ENCODE data around the gene CCDC141.
"Not testable (repeated sequence)": the region's sequence is repeated elsewhere in the genome, so short reads cannot be mapped to it uniquely, and the experiment has no call there.

The CCDC141 gene

GRCh38 chr2:179049546-179050311, at the start of gene CCDC141:
CCDC141 (minus strand) TSS chr2:179050137; CDS start chr2:179049941, 196 bp downstream.
- in situ Hi-C loops (cut with HindIII; ENCODE audit: low sequenced_read_pairs) = no loop called here

GRCh38 chr2:179098080-179098689, 48.2 kb upstream of the CCDC141 start:
- in situ Hi-C loops (cut with HindIII; ENCODE audit: low sequenced_read_pairs) = no loop called here

GRCh38 chr2:179097131-179097530, 47.2 kb upstream of the CCDC141 start:
- in situ Hi-C loops (cut with HindIII; ENCODE audit: low sequenced_read_pairs) = no loop called here

GRCh38 chr2:179096090-179096489, 46.2 kb upstream of the CCDC141 start:
- in situ Hi-C loops (cut with HindIII; ENCODE audit: low sequenced_read_pairs) = no loop called here

- in situ Hi-C loops (cut with HindIII; ENCODE audit: low sequenced_read_pairs) = not testable (repeated sequence)
Measured at GRCh38 chr2:179092912-179093311, 43.0 kb upstream of the CCDC141 start.

GRCh38 chr2:179082697-179083096, 32.8 kb upstream of the CCDC141 start:
- in situ Hi-C loops (cut with HindIII; ENCODE audit: low sequenced_read_pairs) = no loop called here

- in situ Hi-C loops (cut with HindIII; ENCODE audit: low sequenced_read_pairs) = no loop called here
Measured at GRCh38 chr2:179081954-179082353, 32.0 kb upstream of the CCDC141 start.

- in situ Hi-C loops (cut with HindIII; ENCODE audit: low sequenced_read_pairs) = no loop called here
Measured at GRCh38 chr2:179072527-179072926, 22.6 kb upstream of the CCDC141 start.

GRCh38 chr2:179071810-179072355, 21.9 kb upstream of the CCDC141 start:
- in situ Hi-C loops (cut with HindIII; ENCODE audit: low sequenced_read_pairs) = no loop called here

GRCh38 chr2:179070895-179071294, 21.0 kb upstream of the CCDC141 start:
- in situ Hi-C loops (cut with HindIII; ENCODE audit: low sequenced_read_pairs) = no loop called here

GRCh38 chr2:179069685-179070084, 19.7 kb upstream of the CCDC141 start:
- in situ Hi-C loops (cut with HindIII; ENCODE audit: low sequenced_read_pairs) = no loop called here

- in situ Hi-C loops (cut with HindIII; ENCODE audit: low sequenced_read_pairs) = no loop called here
Measured at GRCh38 chr2:179068991-179069643, 19.2 kb upstream of the CCDC141 start.

GRCh38 chr2:179059026-179059700, 9.2 kb upstream of the CCDC141 start:
- in situ Hi-C loops (cut with HindIII; ENCODE audit: low sequenced_read_pairs) = no loop called here

- in situ Hi-C loops (cut with HindIII; ENCODE audit: low sequenced_read_pairs) = no loop called here
Measured at GRCh38 chr2:179057737-179058136, 7.8 kb upstream of the CCDC141 start.

GRCh38 chr2:179053568-179053967, 3.6 kb upstream of the CCDC141 start:
- in situ Hi-C loops (cut with HindIII; ENCODE audit: low sequenced_read_pairs) = not testable (repeated sequence)

GRCh38 chr2:179051250-179051649, 1.3 kb upstream of the CCDC141 start:
- in situ Hi-C loops (cut with HindIII; ENCODE audit: low sequenced_read_pairs) = no loop called here

- in situ Hi-C loops (cut with HindIII; ENCODE audit: low sequenced_read_pairs) = no loop called here
Measured at GRCh38 chr2:179050755-179051154, 818 bp upstream of the CCDC141 start.

GRCh38 chr2:179049203-179049545, 763 bp downstream of the CCDC141 start:
- in situ Hi-C loops (cut with HindIII; ENCODE audit: low sequenced_read_pairs) = no loop called here

GRCh38 chr2:179048099-179048498, 1.8 kb downstream of the CCDC141 start:
- in situ Hi-C loops (cut with HindIII; ENCODE audit: low sequenced_read_pairs) = no loop called here

GRCh38 chr2:179045602-179046001, 4.3 kb downstream of the CCDC141 start:
- in situ Hi-C loops (cut with HindIII; ENCODE audit: low sequenced_read_pairs) = not testable (repeated sequence)

- in situ Hi-C loops (cut with HindIII; ENCODE audit: low sequenced_read_pairs) = no loop called here
Measured at GRCh38 chr2:179044500-179044899, 5.4 kb downstream of the CCDC141 start.
